Placental pericyte (primary cell): ENCODE measurements around the gene ADIPOR1. TPM values are rescaled to one million over a fixed set of nuclear protein-coding genes. Genes with fewer than 3 reads are reported as not detected.

Source experiments
- small RNA-seq: library from RNA; depleted of rRNA; stranded (forward); fragments of <200 nt; gene quantifications from one replicate; pipeline ENCODE3, GENCODE V24; 2012; ENCODE audit warnings: low replicate concordance
- total RNA-seq: library from RNA; depleted of rRNA; stranded (reverse); fragments of >200 nt; gene quantifications from 2 replicates; pipeline ENCODE4 v1.2.3, GENCODE V29; 2012

The ADIPOR1 gene, protein sequence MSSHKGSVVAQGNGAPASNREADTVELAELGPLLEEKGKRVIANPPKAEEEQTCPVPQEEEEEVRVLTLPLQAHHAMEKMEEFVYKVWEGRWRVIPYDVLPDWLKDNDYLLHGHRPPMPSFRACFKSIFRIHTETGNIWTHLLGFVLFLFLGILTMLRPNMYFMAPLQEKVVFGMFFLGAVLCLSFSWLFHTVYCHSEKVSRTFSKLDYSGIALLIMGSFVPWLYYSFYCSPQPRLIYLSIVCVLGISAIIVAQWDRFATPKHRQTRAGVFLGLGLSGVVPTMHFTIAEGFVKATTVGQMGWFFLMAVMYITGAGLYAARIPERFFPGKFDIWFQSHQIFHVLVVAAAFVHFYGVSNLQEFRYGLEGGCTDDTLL
- 139 and 140 TPM in 2 replicates for total RNA-seq

GRCh38 chr1:202957733-202958543 is at the start of gene ADIPOR1:
Gene ADIPOR1, minus strand, starts transcription at chr1:202958312. Its CDS starts 7,242 bp downstream, at chr1:202951070.

GRCh38 chr1:203006948-203007871 is 49.1 kb upstream of the ADIPOR1 start, which contains the start of gene TMEM183A:
Gene TMEM183A, plus strand, starts transcription at chr1:203007374. Its CDS starts 92 bp downstream, at chr1:203007466.

GRCh38 chr1:202926581-202927491 is 31.3 kb downstream of the ADIPOR1 start, which contains the start of gene KLHL12:
Gene KLHL12, minus strand, starts transcription at chr1:202927234. Its CDS starts 2,072 bp downstream, at chr1:202925162.

Small RNA genes lying within 50 kb of the gene (small RNA-seq; reads per million reads assigned to genes)
- gene RF00019, result not detected

Other genes starting within 250 kb of the ADIPOR1 start
- gene SYT2, start 247.9 kb downstream of the ADIPOR1 start, total RNA-seq, result not detected in 2 replicates
- 91.0 and 101 TPM in 2 replicates for gene KDM5B, start 149.9 kb downstream of the ADIPOR1 start, total RNA-seq
- gene PCAT6, start 147.4 kb downstream of the ADIPOR1 start, total RNA-seq, result 0.86 TPM in 1 of 2 replicates, not detected in the other
- gene RABIF, start 69.2 kb downstream of the ADIPOR1 start, total RNA-seq, result 4.2 and 9.0 TPM in 2 replicates
- gene KLHL12, start 31.1 kb downstream of the ADIPOR1 start, total RNA-seq, result 25.6 and 26.6 TPM in 2 replicates
- 39.5 and 40.7 TPM in 2 replicates for gene CYB5R1, start 8.9 kb upstream of the ADIPOR1 start, total RNA-seq
- 106 and 110 TPM in 2 replicates for gene TMEM183A, start 49.1 kb upstream of the ADIPOR1 start, total RNA-seq
- 0.14 and 0.66 TPM in 2 replicates for gene PPFIA4, start 68.2 kb upstream of the ADIPOR1 start, total RNA-seq
- gene MYOG, start 127.7 kb upstream of the ADIPOR1 start, total RNA-seq, result not detected in 2 replicates
- 5.0 and 35.5 TPM in 2 replicates for gene ADORA1, start 169.4 kb upstream of the ADIPOR1 start, total RNA-seq
- 0.88 and 1.4 TPM in 2 replicates for gene MYBPH, start 217.5 kb upstream of the ADIPOR1 start, total RNA-seq
- gene CHI3L1, start 228.4 kb upstream of the ADIPOR1 start, total RNA-seq, result 44.8 and 896 TPM in 2 replicates